ENCODE data around the gene ARMC2. TPM values are rescaled to one million over a fixed set of nuclear protein-coding genes. Genes with fewer than 3 reads are reported as not detected.

ARMC2 gene
- total RNA-seq, 1 donor from 2014 or later: 8.3 TPM

DNA sequence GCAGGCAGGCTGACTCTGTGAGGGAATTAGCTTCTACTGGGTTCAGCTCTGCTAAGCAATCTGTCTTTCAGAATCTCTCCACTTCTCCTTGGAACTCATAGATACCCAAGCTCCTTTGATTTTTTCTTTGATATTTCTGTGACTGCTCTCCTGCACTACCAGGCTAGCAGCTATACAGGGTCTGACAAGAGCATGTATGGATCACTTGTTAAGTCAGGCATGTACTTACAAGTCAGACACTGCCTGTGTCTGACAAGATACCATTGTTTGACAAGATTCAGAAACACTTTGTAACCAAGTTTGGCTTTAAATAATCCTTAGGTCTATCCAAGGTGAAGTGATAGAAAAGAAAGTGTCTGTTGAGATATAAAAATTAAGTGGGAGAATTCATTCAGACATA is 167.0 kb downstream of the ARMC2 start:
- Mint-ChIP-seq H3K4me3 (ENCODE audit: unreplicated experiment) (no peak overlapping the region), H3K27ac (ENCODE audit: unreplicated experiment) (no peak overlapping the region), H3K36me3 (ENCODE audit: low read depth) (no peaks in the 10 kb centered on the region), H3K9me3 (ENCODE audit: low read depth) (no peaks in the 10 kb centered on the region), H3K4me1 (ENCODE audit: low read depth) (peaks cover 2% of the 10 kb centered on the region), H3K27me3 (ENCODE audit: low read depth) (no peaks in the 10 kb centered on the region)
- DNase-seq (ENCODE audit: low spot score): no peak
- TF ChIP-seq, protein P1, sequence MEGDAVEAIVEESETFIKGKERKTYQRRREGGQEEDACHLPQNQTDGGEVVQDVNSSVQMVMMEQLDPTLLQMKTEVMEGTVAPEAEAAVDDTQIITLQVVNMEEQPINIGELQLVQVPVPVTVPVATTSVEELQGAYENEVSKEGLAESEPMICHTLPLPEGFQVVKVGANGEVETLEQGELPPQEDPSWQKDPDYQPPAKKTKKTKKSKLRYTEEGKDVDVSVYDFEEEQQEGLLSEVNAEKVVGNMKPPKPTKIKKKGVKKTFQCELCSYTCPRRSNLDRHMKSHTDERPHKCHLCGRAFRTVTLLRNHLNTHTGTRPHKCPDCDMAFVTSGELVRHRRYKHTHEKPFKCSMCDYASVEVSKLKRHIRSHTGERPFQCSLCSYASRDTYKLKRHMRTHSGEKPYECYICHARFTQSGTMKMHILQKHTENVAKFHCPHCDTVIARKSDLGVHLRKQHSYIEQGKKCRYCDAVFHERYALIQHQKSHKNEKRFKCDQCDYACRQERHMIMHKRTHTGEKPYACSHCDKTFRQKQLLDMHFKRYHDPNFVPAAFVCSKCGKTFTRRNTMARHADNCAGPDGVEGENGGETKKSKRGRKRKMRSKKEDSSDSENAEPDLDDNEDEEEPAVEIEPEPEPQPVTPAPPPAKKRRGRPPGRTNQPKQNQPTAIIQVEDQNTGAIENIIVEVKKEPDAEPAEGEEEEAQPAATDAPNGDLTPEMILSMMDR (IDR thresholded peaks at IDR 0.05): no peak

DNA sequence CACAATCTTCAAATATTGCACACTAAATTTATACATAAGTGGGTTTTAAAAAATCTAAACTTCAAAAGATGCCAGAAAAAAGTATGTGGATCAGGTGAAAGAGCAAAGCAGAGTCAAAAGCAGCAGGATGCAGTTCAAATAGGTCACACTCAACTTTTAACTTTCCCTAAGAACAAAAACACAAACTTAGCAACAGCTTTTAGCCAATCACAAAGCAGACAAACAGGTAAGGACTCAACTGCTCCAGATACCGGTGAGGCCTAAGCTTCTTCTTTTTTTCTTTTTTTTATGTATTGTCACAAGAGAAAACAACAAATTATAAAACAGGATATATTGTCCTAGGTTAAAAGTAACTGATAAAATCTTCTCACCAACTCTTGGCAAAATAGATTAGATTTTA is 171.7 kb downstream of the ARMC2 start:
- Mint-ChIP-seq H3K36me3 (ENCODE audit: low read depth) (no peaks in the 10 kb centered on the region), H3K4me1 (ENCODE audit: low read depth) (peaks cover 19% of the 10 kb centered on the region), H3K27me3 (ENCODE audit: low read depth) (no peaks in the 10 kb centered on the region), H3K9me3 (ENCODE audit: low read depth) (no peaks in the 10 kb centered on the region), H3K4me3 (ENCODE audit: unreplicated experiment) (no peak overlapping the region), H3K27ac (ENCODE audit: unreplicated experiment) (no peak overlapping the region)
- DNase-seq (ENCODE audit: low spot score): no peak
- TF ChIP-seq, protein P1 (IDR thresholded peaks at IDR 0.05): no peak

DNA sequence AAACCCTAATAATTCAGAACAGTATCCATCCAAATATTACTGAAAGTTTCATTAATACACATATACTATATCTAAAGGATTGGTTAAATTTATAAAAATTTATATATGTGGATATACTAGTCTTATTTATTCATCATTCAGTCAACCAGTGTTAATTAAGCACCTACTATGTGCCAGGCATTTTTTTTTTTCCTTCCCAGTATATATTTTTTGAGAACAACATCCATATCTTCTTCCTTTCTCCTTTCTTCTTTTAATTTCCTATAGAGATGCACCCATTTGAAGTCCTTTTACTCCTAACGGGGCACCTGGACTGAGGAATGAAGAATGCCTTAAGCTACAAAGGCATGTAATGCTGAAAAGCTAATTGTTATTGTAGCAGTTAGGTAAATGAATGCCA is 173.6 kb downstream of the ARMC2 start:
- H3K4me3 Mint-ChIP-seq (ENCODE audit: unreplicated experiment): no peak overlapping the region
- TF ChIP-seq, protein P1 (IDR thresholded peaks at IDR 0.05): no peak
- H3K9me3 Mint-ChIP-seq (ENCODE audit: low read depth): peaks cover 7% of the 10 kb centered on the region
- no peak for DNase-seq (ENCODE audit: low spot score)
- H3K27ac Mint-ChIP-seq (ENCODE audit: unreplicated experiment): no peak overlapping the region
- H3K27me3 Mint-ChIP-seq (ENCODE audit: low read depth): no peaks in the 10 kb centered on the region
- peaks cover 19% of the 10 kb centered on the region for H3K4me1 Mint-ChIP-seq (ENCODE audit: low read depth)
- H3K36me3 Mint-ChIP-seq (ENCODE audit: low read depth): no peaks in the 10 kb centered on the region

DNA sequence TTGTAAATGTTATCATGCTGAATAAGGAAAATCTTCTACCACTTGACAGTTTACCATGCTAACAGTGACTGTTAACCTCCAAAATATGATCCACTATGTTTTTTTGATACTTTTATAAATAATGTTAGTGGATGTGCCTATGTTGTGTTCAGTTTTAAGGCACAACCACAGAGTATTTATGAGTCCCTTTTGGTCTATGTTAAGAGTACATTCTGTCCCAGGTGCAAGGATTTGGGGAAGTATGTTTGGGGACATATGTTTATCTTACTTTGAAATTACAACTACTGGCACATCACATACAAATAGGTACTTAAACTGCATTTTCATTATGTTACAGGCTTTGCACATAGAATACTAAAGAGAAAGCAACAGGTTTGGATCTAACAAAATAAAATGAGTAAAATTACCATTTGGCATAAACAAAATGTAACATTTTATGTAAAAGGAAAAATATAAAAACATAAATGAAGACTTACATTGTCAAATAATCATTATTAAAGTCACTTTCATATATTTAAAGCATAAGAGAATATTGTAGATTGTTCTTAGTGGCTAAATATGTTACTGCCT is 175.2 kb downstream of the ARMC2 start:
- H3K27ac Mint-ChIP-seq (ENCODE audit: unreplicated experiment): no peak overlapping the region
- H3K27me3 Mint-ChIP-seq (ENCODE audit: low read depth): no peaks in the 10 kb centered on the region
- DNase-seq (ENCODE audit: low spot score): no peak
- H3K4me3 Mint-ChIP-seq (ENCODE audit: unreplicated experiment): no peak overlapping the region
- TF ChIP-seq, protein P1 (IDR thresholded peaks at IDR 0.05): no peak
- peaks cover 19% of the 10 kb centered on the region for H3K4me1 Mint-ChIP-seq (ENCODE audit: low read depth)
- no peaks in the 10 kb centered on the region for H3K36me3 Mint-ChIP-seq (ENCODE audit: low read depth)
- peaks cover 7% of the 10 kb centered on the region for H3K9me3 Mint-ChIP-seq (ENCODE audit: low read depth)

Other genes with a start within 250 kb of the ARMC2 start
- gene SESN1, start 246.4 kb downstream of the ARMC2 start, total RNA-seq: 9.2 to 12.2 TPM (median 9.5 TPM) in 3 replicates
- gene CEP57L1, start 247.1 kb downstream of the ARMC2 start, total RNA-seq: 14.0 to 18.3 TPM (median 16.6 TPM) in 3 replicates